ENCODE data around the gene BCHE. TPM values are rescaled to one million over a fixed set of nuclear protein-coding genes. Genes with fewer than 3 reads are reported as not detected.

The BCHE gene
- total RNA-seq, 1 donor from 2014 or later: 0.26 TPM

- no peak overlapping the region for H3K4me3 ChIP-seq (ENCODE audit: low read depth, low read length)
- no peak for FAIRE-seq
- DNase-seq (ENCODE audit: low read depth): no peak
- no peaks in the 10 kb centered on the region for H3K36me3 ChIP-seq (ENCODE audit: control insufficient read depth, insufficient read depth, low read length)
- TF ChIP-seq, protein P1, sequence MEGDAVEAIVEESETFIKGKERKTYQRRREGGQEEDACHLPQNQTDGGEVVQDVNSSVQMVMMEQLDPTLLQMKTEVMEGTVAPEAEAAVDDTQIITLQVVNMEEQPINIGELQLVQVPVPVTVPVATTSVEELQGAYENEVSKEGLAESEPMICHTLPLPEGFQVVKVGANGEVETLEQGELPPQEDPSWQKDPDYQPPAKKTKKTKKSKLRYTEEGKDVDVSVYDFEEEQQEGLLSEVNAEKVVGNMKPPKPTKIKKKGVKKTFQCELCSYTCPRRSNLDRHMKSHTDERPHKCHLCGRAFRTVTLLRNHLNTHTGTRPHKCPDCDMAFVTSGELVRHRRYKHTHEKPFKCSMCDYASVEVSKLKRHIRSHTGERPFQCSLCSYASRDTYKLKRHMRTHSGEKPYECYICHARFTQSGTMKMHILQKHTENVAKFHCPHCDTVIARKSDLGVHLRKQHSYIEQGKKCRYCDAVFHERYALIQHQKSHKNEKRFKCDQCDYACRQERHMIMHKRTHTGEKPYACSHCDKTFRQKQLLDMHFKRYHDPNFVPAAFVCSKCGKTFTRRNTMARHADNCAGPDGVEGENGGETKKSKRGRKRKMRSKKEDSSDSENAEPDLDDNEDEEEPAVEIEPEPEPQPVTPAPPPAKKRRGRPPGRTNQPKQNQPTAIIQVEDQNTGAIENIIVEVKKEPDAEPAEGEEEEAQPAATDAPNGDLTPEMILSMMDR (IDR thresholded peaks at IDR 0.05; ENCODE audit: insufficient read depth, low read length, severe bottlenecking): no peak
- no peaks in the 10 kb centered on the region for H3K27me3 ChIP-seq (ENCODE audit: control insufficient read depth, insufficient read depth, low read length)
These were observed 53.8 kb downstream of the BCHE start for GRCh38 chr3:165783383-165783782.

- DNase-seq (ENCODE audit: low read depth) (no peak), FAIRE-seq (no peak)
- no peak overlapping the region for H3K4me3 ChIP-seq (ENCODE audit: low read depth, low read length)
- TF ChIP-seq, protein P1 (IDR thresholded peaks at IDR 0.05; ENCODE audit: insufficient read depth, low read length, severe bottlenecking): no peak
- H3K27me3 ChIP-seq (ENCODE audit: control insufficient read depth, insufficient read depth, low read length): no peaks in the 10 kb centered on the region
- H3K36me3 ChIP-seq (ENCODE audit: control insufficient read depth, insufficient read depth, low read length): no peaks in the 10 kb centered on the region
These were observed 58.3 kb downstream of the BCHE start for GRCh38 chr3:165778891-165779290.

GRCh38 chr3:165778456-165778855 is 58.8 kb downstream of the BCHE start:
- no peak for FAIRE-seq
- Histone ChIP-seq H3K36me3 (ENCODE audit: control insufficient read depth, insufficient read depth, low read length) (no peaks in the 10 kb centered on the region), H3K27me3 (ENCODE audit: control insufficient read depth, insufficient read depth, low read length) (no peaks in the 10 kb centered on the region), H3K4me3 (ENCODE audit: low read depth, low read length) (no peak overlapping the region)
- TF ChIP-seq, protein P1 (IDR thresholded peaks at IDR 0.05; ENCODE audit: insufficient read depth, low read length, severe bottlenecking): no peak
- DNase-seq (ENCODE audit: low read depth): no peak

DNA sequence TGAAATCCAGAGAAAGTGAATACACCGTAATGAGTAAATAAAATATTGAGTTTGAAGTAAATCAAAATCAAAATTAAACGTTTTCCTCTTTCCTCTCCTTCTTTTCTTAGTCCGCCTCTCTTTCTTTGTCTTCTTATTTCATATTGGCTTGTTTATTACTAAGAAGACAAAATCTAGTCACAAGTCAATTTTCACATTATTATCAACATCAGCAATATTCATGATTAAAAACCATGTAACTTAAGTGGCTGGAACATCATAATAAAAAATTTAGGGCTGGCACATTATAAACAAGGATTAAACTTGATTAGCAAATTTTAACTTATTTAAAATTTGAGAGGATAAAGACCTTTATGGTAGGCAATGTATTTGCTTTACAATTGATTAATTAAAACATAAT is 61.4 kb downstream of the BCHE start:
- Histone ChIP-seq H3K36me3 (ENCODE audit: control insufficient read depth, insufficient read depth, low read length) (no peaks in the 10 kb centered on the region), H3K27me3 (ENCODE audit: control insufficient read depth, insufficient read depth, low read length) (no peaks in the 10 kb centered on the region), H3K4me3 (ENCODE audit: low read depth, low read length) (no peak overlapping the region)
- TF ChIP-seq, protein P1 (IDR thresholded peaks at IDR 0.05; ENCODE audit: insufficient read depth, low read length, severe bottlenecking): no peak
- DNase-seq (ENCODE audit: low read depth) (no peak), FAIRE-seq (no peak)

GRCh38 chr3:165770781-165771180 is 66.4 kb downstream of the BCHE start:
- Histone ChIP-seq H3K36me3 (ENCODE audit: control insufficient read depth, insufficient read depth, low read length) (no peaks in the 10 kb centered on the region), H3K4me3 (ENCODE audit: low read depth, low read length) (no peak overlapping the region), H3K27me3 (ENCODE audit: control insufficient read depth, insufficient read depth, low read length) (no peaks in the 10 kb centered on the region)
- DNase-seq (ENCODE audit: low read depth): no peak
- TF ChIP-seq, protein P1 (IDR thresholded peaks at IDR 0.05; ENCODE audit: insufficient read depth, low read length, severe bottlenecking): no peak
- FAIRE-seq: no peak

- Histone ChIP-seq H3K4me3 (ENCODE audit: low read depth, low read length) (no peak overlapping the region), H3K27me3 (ENCODE audit: control insufficient read depth, insufficient read depth, low read length) (no peaks in the 10 kb centered on the region), H3K36me3 (ENCODE audit: control insufficient read depth, insufficient read depth, low read length) (no peaks in the 10 kb centered on the region)
- FAIRE-seq: no peak
- no peak for DNase-seq (ENCODE audit: low read depth)
- TF ChIP-seq, protein P1 (IDR thresholded peaks at IDR 0.05; ENCODE audit: insufficient read depth, low read length, severe bottlenecking): no peak
These were observed 68.5 kb downstream of the BCHE start for GRCh38 chr3:165768680-165769079.
